ENCODE results near the gene ADAM10. TPM values are rescaled to one million over a fixed set of nuclear protein-coding genes. Genes with fewer than 3 reads are reported as not detected.

ADAM10 gene
- total and polyA plus RNA-seq, 7 donors = 7.9 to 37.9 (median 33.1) TPM

DNA sequence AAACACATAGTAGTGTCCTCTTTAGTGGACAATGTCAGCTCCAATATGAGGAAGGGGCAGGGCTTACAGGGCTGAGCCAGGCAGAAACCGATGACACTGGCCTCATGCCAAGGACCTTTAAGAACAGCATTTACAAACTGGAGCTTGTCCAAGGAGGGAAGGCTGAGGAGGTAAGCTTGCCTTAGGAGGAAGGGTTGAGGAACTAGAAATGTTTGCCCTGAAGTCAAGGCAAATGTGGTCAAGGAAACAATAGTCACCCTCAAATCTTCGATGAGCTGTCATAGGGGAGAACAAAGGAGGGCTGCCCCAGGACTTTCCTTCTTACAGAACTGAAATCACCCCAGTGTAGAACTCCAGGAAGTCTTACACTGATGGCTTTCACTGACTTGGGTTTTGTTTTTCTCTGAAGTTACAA is 181.3 kb downstream of the ADAM10 start:
- no peak for TF ChIP-seq CTCF (IDR thresholded peaks at IDR 0.05)
- no peaks in the 10 kb centered on the region for H3K4me1 ChIP-seq
- ATAC-seq (no peak), DNase-seq (no peak)
- intact Hi-C loops (cut with DNase I) = no loop called here
- H3K36me3 ChIP-seq (ENCODE audit: insufficient read depth in 1 of 2, low read depth in 1 of 2) = no peaks in the 10 kb centered on the region
- H3K27me3 ChIP-seq (ENCODE audit: insufficient read depth in 3 of 3, low read length in 2 of 3) = no peaks in the 10 kb centered on the region
- H3K9me3 ChIP-seq = no peaks in the 10 kb centered on the region
- H3K4me3 ChIP-seq = no peak overlapping the region
- H3K27ac ChIP-seq = no peak overlapping the region
- WGBS, 3 donors = 38 to 41% (median 39%) methylated on average over 2 of the region's 2 CpGs

DNA sequence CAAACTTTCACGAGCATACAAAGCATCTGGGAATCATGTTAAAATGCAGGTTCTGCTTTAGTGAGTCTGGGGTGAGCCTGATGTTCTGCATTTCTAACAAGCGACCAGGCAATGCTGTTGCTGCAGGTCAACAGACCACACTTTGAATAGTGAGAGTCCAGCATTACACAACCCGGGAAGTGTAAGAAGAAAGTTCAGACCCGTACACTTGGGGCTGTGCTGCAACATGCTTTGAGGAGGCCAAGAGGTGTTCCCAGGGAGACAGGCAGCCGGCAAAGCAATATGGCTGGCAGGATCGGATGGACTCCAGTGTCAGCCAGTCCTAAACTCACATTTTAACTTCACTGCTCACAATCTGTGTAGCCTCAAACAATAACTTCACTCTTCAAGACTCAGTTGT is 183.5 kb downstream of the ADAM10 start:
- no peak overlapping the region for H3K27ac ChIP-seq
- no peaks in the 10 kb centered on the region for H3K36me3 ChIP-seq (ENCODE audit: insufficient read depth in 1 of 2, low read depth in 1 of 2)
- H3K4me1 ChIP-seq = no peaks in the 10 kb centered on the region
- H3K4me3 ChIP-seq = no peak overlapping the region
- 75 to 90% (median 89%) methylated on average over 6 of the region's 6 CpGs for WGBS, 3 donors
- no peaks in the 10 kb centered on the region for H3K9me3 ChIP-seq
- H3K27me3 ChIP-seq (ENCODE audit: insufficient read depth in 3 of 3, low read length in 2 of 3) = no peaks in the 10 kb centered on the region
- intact Hi-C loops (cut with DNase I) = no loop called here
- no peak for ATAC-seq
- no peak for DNase-seq
- TF ChIP-seq CTCF (IDR thresholded peaks at IDR 0.05) = no peak

- no peak overlapping the region for H3K4me3 ChIP-seq
- H3K9me3 ChIP-seq = no peaks in the 10 kb centered on the region
- H3K27ac ChIP-seq = no peak overlapping the region
- no peak for TF ChIP-seq CTCF (IDR thresholded peaks at IDR 0.05)
- no peaks in the 10 kb centered on the region for H3K36me3 ChIP-seq (ENCODE audit: insufficient read depth in 1 of 2, low read depth in 1 of 2)
- ATAC-seq = no peak
- no peaks in the 10 kb centered on the region for H3K27me3 ChIP-seq (ENCODE audit: insufficient read depth in 3 of 3, low read length in 2 of 3)
- intact Hi-C loops (cut with DNase I) = no loop called here
- DNase-seq = no peak
- no peaks in the 10 kb centered on the region for H3K4me1 ChIP-seq
- 65 to 68% (median 66%) methylated on average over 4 of the region's 4 CpGs for WGBS, 3 donors
These were observed 183.9 kb downstream of the ADAM10 start for GRCh38 chr15:58565619-58566018.

GRCh38 chr15:58564981-58565380 is 184.5 kb downstream of the ADAM10 start:
- Histone ChIP-seq H3K4me3 (no peak overlapping the region), H3K27ac (no peak overlapping the region), H3K36me3 (ENCODE audit: insufficient read depth in 1 of 2, low read depth in 1 of 2) (no peaks in the 10 kb centered on the region), H3K9me3 (no peaks in the 10 kb centered on the region), H3K4me1 (no peaks in the 10 kb centered on the region), H3K27me3 (ENCODE audit: insufficient read depth in 3 of 3, low read length in 2 of 3) (no peaks in the 10 kb centered on the region)
- ATAC-seq = no peak
- WGBS, 3 donors = 63 to 74% (median 72%) methylated on average over 6 of the region's 6 CpGs
- no peak for DNase-seq
- no peak for TF ChIP-seq CTCF (IDR thresholded peaks at IDR 0.05)
- intact Hi-C loops (cut with DNase I) = no loop called here

GRCh38 chr15:58562135-58562534 is 187.4 kb downstream of the ADAM10 start:
- H3K4me3 ChIP-seq = no peak overlapping the region
- no peak overlapping the region for H3K27ac ChIP-seq
- no peaks in the 10 kb centered on the region for H3K27me3 ChIP-seq (ENCODE audit: insufficient read depth in 3 of 3, low read length in 2 of 3)
- H3K4me1 ChIP-seq = no peaks in the 10 kb centered on the region
- no peaks in the 10 kb centered on the region for H3K36me3 ChIP-seq (ENCODE audit: insufficient read depth in 1 of 2, low read depth in 1 of 2)
- no peaks in the 10 kb centered on the region for H3K9me3 ChIP-seq
- DNase-seq = no peak
- ATAC-seq = no peak
- 44 to 78% (median 73%) methylated on average over 3 of the region's 3 CpGs for WGBS, 3 donors
- intact Hi-C loops (cut with DNase I) = no loop called here
- no peak for TF ChIP-seq CTCF (IDR thresholded peaks at IDR 0.05)
